Bronchial smooth muscle cell (primary cell): ENCODE data around the gene LYPD4. TPM values are rescaled to one million over a fixed set of nuclear protein-coding genes. Genes with fewer than 3 reads are reported as not detected.

Experiments
- total RNA-seq: library from RNA; depleted of rRNA; stranded (reverse); fragments of >200 nt; gene quantifications from 2 replicates; pipeline ENCODE4 v1.2.1, GENCODE V29; 2014

Gene LYPD4
- total RNA-seq = not detected in 2 replicates

GRCh38 chr19:41844601-41845000, at the start of gene LYPD4:
TSS of gene LYPD4 (minus strand) at chr19:41844683. CDS start at chr19:41839285, 5,398 bp downstream.

GRCh38 chr19:41882568-41883462, 38.3 kb upstream of the LYPD4 start, which contains the start of gene ARHGEF1:
TSS of gene ARHGEF1 (plus strand) at chr19:41883184. CDS start at chr19:41888083, 4,899 bp downstream.

GRCh38 chr19:41876847-41877832, 32.7 kb upstream of the LYPD4 start, which contains the start of gene CD79A:
TSS of gene CD79A (plus strand) at chr19:41877279. CDS start at chr19:41877305, 26 bp downstream.

GRCh38 chr19:41859618-41860418, 15.3 kb upstream of the LYPD4 start, which contains the start of gene RPS19:
TSS of gene RPS19 (plus strand) at chr19:41860255. CDS start at chr19:41860775, 520 bp downstream.

GRCh38 chr19:41845001-41845050, 343 bp upstream of the LYPD4 start, which contains the start of gene DMRTC2:
TSS of gene DMRTC2 (plus strand) at chr19:41845042. CDS start at chr19:41847429, 2,387 bp downstream.

GRCh38 chr19:41796362-41796761, 48.1 kb downstream of the LYPD4 start, which contains the start of gene CEACAM3:
TSS of gene CEACAM3 (plus strand) at chr19:41796587. CDS start at chr19:41796678, 91 bp downstream.

Other genes with a start within 250 kb of the LYPD4 start
- gene CEACAM4, start 217.6 kb downstream of the LYPD4 start, total RNA-seq = not detected in 2 replicates
- not detected in 2 replicates for gene CEACAM7, start 156.4 kb downstream of the LYPD4 start, total RNA-seq
- not detected in 2 replicates for gene CEACAM5, start 136.1 kb downstream of the LYPD4 start, total RNA-seq
- gene CEACAM6, start 89.2 kb downstream of the LYPD4 start, total RNA-seq = not detected in 2 replicates
- not detected in 2 replicates for gene CEACAM3, start 48.1 kb downstream of the LYPD4 start, total RNA-seq
- gene DMRTC2, start 359 bp upstream of the LYPD4 start, total RNA-seq = not detected in 2 replicates
- 2,260 and 3,929 TPM in 2 replicates for gene RPS19, start 15.6 kb upstream of the LYPD4 start, total RNA-seq
- gene CD79A, start 32.6 kb upstream of the LYPD4 start, total RNA-seq = not detected in 2 replicates
- 16.0 and 23.3 TPM in 2 replicates for gene ARHGEF1, start 38.5 kb upstream of the LYPD4 start, total RNA-seq
- gene ERFL, start 83.8 kb upstream of the LYPD4 start, total RNA-seq = 0.16 TPM in 1 of 2 replicates, not detected in the other
- gene RABAC1, start 114.6 kb upstream of the LYPD4 start, total RNA-seq = 323 and 382 TPM in 2 replicates
- under 0.01 TPM in 1 of 2 replicates, not detected in the other for gene ATP1A3, start 149.5 kb upstream of the LYPD4 start, total RNA-seq
- 0.09 TPM in 1 of 2 replicates, not detected in the other for gene GRIK5, start 225.5 kb upstream of the LYPD4 start, total RNA-seq
- gene ZNF574, start 231.5 kb upstream of the LYPD4 start, total RNA-seq = 6.6 and 8.3 TPM in 2 replicates